Mesenteric fat pad (tissue), 1 donor: ENCODE measurements around the gene TTYH3. TPM values are rescaled to one million over a fixed set of nuclear protein-coding genes. Genes with fewer than 3 reads are reported as not detected.

Experiments
- DNase-seq: peaks from one replicate; pipeline ENCODE4 v3.0.0-alpha.2; 2020; ENCODE audit warnings: low spot score
- total RNA-seq: library from RNA; stranded (reverse); fragmentation: NEBNext Ultra II Directional; extraction: Animal tissue kit (Norgen Biotek cat#: 25700); gene quantifications from one replicate; pipeline ENCODE4 v1.2.1, GENCODE V29; 2021
- donor health status: DM: yes; HTN: yes; CAD: no.

TTYH3 gene
- total RNA-seq, 1 donor from 2014 or later, result 107 TPM

DNA sequence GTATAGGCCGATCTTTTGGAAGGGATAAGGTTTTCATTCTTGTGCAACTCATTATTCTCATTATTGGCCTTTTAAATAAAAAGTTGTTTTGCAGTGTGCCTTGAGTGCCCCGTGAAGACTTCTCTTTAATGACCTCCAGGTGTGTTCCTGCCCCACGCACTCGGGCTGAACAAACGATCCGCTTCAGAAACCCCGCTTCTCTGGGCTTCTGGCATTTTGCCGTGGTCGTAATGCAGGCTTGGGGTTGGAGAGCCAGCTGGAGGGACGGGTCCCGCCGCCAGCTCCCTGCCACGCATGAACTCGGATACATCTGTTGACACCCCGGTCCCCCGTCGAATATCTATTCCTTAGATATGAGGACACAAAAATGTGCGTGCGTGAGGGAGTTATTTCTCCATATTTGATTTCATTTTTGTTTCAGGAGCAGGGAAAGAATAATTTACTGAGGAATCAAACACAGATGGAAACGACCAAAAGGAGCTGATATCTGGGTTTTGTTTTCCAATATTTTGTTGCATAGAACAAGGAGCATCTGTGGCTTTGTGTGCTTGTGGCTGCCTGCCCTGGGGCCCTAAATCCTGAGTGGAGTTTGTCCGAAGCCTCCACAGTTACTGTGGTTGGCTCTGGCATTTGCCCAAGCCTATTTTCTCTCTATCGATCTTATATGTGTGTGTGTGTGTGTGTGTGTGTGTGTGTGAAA lies 17.0 kb upstream of the TTYH3 start:
- DNase-seq, result no peak

DNA sequence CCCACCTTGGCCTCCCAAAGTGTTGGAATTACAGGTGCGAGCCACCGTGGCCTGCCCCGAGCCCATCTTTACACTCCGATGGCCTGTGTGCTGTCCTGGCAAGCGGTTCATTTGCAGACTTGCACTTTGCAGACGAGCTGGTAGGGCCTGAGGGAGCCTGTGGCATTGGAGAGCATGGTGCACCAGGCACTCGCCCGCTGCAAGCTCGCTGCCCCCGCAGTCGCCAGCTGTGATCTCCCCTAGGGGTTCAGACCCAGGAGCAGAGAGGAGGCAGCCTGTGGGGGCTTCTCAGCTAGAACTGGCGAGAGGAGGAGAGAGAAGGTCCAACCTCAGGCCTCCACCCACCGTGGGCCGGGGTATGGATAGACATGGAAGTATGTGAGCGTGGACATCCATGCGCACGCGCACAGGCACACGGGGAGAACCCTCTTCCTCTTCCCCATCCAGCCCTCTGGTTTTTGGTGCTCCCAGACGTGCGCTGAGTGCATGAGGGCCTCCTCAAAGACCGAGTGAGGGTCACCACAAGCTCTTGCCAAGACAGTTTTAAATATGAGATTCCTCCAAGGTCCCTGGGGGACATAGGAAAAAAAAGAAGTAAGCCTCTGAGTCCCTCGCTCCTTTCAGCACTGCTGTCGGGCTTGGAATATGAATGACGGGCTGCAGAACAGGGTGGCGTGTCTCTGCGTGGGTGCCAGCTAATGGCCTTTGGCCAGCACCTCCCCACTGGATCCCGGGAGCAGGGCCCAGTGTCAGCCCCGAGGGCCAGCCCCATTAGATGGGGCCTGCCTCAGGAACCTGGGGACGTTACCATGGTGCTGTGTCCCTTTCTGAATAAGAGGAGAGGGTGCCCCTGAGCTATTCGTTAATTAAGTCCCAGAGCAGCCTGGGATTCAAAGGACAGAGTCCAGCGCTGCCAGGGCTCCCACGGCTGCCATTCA lies 15.1 kb upstream of the TTYH3 start:
- DNase-seq, result no peak

DNA sequence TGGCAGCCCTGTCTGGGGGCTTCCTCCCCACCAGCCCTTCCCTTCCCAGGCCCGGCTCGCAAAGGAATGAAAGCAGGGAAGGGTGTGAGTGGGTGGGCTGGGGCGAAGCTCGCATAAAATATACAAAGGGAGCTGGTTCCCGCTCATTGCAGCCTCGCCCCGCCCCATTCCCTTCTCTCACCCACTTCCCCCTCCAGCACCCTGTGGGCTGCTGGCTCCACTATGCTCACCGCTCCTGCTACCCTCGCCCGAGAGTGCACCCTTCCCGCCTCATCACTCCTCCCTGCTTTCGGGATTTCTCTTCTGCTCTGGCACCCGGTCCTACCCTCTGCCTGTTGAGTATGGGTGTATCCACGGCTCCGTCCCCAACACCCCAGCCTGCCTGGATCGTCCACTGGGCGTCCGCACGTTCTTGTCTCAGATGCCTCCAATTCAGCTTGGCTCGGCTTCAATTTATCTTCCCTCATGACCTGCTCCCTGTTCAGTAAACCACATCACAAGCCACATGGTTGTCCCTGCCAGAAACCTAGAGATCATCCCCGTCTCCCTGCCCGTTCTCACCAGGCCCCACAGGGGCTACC lies 14.4 kb upstream of the TTYH3 start:
- no peak for DNase-seq

DNA sequence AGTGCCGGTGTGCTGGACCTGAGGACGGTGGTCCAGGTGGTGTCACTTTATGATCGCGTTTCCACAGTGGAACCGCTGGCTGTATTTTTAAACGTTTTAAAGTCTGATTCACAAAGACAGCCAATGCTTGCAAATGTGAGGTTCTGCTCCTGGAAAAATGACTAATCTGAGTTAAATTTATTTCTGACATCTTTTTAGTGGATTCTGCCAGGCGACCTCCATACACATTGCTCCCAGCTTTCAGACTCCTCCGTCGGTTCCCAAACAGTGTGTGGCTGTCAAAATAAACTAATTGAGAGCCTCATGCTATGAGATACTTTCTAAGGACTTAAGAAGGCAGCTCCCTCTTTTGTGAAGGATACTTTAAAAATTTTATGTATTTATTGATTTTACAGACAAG lies 12.7 kb upstream of the TTYH3 start:
- no peak for DNase-seq

DNA sequence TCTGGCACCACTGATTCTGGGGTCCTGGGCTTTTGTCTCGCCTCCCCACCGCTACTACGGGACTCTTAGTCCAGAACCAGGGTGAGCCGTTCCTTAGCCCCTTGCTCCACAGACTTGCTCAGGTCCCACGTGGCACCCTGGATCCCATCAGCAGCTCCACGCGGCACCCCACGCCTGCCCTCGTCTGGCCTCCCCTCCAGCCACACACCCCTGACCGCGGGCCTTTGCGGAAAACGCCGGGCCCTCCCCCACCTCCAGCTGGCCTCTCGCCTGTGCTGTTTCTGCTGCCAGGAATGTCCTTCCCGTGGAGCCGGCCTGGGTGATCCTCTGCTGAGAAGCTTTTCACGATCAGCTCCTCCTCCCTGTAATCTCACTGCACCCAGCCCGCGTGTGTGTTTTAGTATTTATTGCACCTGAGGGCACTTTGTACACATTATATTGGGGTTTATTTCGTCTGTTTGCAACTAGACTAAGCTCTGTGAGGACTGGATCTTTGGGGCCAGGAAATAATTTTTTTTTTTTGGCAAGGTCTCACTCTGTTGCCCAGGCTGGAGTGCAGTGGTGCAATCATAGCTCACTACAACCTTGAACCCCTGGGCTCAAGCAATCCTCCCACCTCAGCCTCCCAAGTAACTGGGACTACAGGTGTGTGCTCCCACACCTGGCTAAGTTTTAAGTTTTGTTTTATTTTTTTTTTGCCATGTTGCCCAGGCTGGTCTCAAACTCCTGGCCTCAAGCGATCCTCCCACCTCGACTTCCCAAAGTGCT lies 10.5 kb upstream of the TTYH3 start:
- DNase-seq, result no peak

DNA sequence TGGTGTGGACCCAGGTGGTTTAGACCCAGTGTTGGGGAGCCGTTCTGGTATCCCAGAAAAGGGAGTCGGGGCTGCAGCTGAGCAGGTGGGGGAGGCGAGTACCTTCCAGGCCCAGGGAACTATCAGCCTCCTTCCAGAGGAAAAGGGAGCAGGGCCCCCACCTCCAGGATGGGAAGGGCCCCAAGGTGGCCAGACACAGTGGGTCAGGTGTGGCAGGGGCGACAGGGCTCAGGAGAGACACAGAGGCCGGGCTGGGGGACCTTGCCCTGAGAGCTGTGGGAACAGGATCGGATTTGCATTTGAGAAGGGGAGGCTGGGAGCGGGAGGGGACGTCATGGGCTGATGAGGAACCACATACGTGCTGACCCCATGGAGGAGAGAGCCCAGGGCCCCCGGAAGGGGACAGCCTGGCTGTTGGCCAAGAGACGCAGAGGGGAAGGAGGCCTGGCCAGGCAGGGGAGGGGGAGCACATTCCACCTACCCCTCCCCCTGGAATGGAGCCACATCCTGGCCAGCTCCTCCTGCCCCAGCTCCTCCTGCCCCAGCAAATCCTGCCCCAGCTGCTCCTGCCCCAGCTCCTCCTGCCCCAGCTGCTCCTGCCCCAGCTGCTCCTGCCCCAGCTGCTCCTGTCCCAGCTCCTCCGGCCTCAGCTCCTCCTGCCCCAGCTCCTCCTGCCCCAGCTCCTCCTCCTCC lies 9.7 kb upstream of the TTYH3 start:
- DNase-seq, result no peak

- DNase-seq, result no peak
These were observed 8.7 kb upstream of the TTYH3 start for GRCh38 chr7:2622869-2623697.

GRCh38 chr7:2623698-2624014 lies 8.1 kb upstream of the TTYH3 start:
- no peak for DNase-seq

- DNase-seq, result no peak
These were observed 7.4 kb upstream of the TTYH3 start for GRCh38 chr7:2624293-2624886.

DNA sequence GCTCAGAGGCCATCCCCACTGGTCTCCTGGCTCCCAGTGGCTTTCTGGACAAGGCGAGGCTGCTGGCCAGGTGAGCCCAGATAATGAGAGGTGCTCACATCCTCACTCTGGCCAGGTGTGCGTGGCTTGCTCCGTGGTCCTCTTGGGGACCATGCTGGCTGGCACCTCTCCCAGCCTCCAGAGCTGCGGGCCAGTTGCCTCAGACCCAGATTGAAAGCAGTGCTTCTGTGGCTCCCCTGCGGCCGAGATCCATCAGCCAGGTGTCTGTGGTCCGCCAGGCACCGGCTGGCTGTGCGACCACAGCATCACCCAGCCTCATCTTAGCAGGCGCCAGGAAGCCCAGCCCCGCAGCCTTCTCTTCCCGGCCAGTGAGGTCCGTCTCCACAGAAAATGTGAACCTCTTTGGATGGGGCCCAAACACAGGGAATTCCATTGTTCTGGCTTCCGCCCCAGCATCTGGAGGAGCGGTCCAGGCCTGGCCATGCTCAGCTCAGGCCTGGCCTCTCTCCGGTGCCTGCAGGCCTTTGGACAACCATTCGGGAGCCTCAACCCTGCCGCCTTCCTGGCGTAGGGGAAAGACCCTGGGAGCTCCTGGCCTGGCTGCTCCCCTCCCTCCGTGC lies 5.2 kb upstream of the TTYH3 start:
- DNase-seq, result no peak

DNA sequence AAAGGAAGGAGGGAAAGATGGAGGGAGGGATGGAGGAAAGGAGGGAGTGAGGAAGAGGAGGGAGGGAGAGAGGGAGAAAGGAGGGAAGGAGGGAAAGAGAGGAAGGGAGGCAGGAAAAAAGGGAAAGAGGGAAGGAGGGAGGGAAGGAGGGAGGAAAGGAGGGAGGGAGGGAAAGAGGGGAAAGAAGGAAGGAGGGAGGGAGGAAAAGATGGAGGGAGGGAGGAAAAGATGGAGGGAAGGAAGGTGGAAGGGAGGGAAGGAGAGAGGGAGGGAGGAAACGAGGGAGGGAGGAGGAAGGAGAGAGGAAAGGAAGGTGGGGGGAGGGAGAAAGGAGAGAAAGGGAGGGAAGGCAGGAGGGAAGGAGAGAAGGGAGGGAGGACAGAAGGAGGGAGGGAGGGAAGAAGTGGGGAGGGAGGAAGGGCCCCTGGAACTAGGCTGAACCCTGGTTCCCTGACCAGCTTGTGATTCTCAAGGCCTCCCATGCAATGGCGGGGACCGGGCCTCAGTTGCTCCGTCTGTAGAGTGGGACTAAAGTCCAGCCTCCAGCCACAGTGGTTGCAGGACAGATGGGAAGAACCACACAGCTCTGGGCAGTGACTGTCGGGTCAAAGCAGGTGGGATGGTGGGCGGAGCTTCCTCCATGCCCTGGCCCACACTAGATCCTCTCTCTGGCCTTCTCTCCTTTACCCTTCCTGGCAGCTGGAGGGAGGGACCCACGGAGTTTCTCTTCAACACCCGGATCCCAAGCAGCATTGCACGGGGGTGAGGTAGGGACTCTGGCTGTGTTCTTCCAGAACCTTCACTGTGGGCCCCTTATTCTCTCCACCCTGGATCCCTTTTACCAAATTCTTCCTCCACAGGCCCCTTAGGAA lies 4.3 kb upstream of the TTYH3 start:
- no peak for DNase-seq

DNA sequence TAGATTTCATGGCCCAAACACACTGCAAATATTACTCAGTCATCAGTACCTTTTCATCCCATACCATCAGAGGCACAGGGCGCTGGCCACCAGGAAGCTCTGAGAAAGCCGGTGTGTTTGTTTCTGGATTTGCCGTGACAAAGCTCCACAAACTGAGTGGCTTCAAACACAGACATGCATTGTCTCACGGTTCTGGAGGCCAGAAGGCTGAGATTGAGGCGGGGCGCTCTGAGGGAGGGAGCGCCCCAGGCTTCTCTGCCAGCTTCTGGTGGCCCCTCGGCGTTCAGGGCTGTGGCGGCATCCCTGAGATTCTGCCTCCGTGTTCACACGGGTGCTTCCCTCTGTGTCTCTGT lies 3.7 kb upstream of the TTYH3 start:
- no peak for DNase-seq

DNA sequence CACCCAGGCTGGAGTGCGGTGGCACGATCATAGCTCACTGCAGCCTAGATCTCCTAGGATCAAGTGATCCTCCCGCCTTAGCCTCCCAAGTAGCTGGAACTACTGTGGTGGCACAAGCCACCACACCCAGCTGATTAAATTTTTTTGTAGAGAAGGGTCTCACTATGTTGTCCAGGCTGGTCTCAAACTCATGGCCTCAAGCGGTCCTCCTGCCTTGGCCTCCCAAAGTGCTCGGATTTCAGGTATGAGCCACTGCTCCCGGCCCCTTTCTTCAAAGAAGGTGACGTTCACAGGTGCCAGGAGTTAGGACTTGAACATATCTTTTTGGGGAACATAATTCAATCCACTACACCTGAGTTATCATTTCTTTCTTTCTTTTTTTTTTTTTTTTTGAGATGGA lies 2.9 kb upstream of the TTYH3 start:
- no peak for DNase-seq

- no peak for DNase-seq
These were observed 1.8 kb upstream of the TTYH3 start for GRCh38 chr7:2629746-2630681.

DNA sequence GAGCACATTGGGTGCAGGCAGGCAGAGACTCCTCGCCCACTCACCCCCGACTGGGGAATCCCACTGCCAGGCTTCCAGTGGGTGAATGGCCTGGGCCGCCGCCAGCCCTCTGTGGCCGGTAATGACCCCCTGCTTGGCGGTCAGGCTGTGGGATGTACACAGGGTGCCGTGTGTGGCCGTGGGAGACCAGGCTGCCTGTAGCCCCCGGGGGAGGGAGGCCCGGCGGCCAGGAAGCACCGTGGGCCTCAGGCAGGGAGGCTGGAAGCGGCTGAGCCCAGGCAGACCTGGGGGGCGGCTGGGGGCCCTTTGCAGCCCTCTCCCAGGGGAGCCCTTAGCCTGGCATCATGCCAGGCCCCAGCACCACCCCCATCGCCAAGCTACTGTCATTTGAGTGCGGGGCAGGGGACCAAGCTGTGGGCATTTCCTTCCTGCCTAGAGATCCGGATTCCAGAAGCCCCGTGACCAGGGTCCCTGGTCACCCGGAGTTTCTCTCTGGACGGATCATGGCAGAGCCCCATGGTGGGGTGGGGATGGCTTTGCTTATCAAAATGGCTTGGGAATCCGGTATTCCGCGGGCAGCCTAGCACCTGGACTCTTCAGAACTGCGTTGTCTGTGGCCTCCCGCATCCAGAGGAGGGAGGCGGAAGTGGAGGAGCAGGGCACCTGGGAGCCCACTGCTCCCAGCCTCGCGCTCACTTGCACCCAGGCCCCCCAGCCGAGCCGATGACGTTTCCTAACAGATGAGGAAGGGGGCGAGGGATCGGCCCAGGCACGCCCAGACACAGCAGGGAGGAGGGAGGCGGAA lies 1.1 kb downstream of the TTYH3 start:
- DNase-seq, result no peak

DNA sequence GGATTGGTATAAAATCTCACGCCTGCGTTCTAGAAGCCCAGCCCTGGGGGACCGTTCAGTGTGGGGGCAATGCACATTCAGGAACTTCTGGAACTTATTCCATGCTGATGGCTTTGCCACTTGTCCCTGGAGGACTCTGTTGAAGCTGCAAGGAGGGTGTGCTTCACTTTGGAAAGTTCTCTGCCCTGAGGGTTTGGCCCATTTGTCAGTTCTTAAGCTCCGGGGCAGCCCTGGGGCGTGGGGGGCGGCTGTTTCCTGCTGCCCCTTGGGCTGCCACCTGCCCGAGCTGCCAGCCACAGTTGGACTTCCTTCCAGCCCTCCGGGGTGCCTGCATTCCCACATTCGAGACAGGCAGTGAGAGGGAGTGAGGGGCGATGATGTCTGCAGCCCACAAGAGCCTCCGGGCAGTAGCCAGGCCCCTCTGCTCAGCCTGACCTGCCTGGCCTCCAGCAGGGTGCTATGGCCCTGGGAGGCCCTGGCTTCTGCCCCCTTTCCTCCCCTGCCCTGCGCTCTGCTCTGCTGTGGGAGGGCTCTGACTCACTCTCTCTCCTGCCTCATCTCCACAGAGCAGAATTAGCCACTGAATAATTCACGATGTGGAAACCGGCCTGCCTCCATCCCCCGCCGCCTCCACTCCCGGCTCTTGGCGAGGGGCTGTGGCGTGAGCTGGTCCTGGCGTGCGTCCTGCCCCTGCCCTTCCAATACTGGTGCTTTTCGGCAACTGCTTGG lies 1.9 kb downstream of the TTYH3 start:
- no peak for DNase-seq
